ENCODE data around the gene STKLD1.

DNA sequence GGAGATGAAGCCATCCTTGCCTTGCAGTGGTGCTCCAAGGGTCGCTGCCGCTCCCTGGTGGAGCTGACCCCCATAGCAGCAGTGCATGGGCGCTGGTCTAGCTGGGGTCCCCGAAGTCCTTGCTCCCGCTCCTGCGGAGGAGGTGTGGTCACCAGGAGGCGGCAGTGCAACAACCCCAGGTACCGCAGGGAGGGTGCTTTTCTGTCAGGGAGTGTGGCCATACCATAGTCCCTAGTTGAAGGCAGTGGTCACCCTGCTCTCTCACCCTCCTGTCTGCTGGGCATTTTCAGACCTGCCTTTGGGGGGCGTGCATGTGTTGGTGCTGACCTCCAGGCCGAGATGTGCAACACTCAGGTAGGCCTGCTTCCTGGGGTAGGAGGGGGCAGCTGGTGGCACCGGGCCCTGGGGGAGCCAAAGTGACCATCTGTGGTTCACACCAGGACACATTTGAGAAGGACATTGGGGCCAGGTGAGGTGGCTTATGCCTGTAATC is 57.2 kb downstream of the STKLD1 start:
- TF ChIP-seq EZH2 (IDR thresholded peaks at IDR 0.05; ENCODE audit: low read length, unreplicated experiment) (no peak), EZH2phosphoT487 (IDR thresholded peaks at IDR 0.05; ENCODE audit: borderline replicate concordance, low read length) (no peak)
- TF ChIP-seq, protein P1, sequence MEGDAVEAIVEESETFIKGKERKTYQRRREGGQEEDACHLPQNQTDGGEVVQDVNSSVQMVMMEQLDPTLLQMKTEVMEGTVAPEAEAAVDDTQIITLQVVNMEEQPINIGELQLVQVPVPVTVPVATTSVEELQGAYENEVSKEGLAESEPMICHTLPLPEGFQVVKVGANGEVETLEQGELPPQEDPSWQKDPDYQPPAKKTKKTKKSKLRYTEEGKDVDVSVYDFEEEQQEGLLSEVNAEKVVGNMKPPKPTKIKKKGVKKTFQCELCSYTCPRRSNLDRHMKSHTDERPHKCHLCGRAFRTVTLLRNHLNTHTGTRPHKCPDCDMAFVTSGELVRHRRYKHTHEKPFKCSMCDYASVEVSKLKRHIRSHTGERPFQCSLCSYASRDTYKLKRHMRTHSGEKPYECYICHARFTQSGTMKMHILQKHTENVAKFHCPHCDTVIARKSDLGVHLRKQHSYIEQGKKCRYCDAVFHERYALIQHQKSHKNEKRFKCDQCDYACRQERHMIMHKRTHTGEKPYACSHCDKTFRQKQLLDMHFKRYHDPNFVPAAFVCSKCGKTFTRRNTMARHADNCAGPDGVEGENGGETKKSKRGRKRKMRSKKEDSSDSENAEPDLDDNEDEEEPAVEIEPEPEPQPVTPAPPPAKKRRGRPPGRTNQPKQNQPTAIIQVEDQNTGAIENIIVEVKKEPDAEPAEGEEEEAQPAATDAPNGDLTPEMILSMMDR (conservative IDR thresholded peaks at IDR 0.05; ENCODE audit: low read depth, low read length) = no peak
